Naive thymus-derived CD4-positive, alpha-beta T cell (primary cell): ENCODE measurements around the gene TTC13. TPM values are rescaled to one million over a fixed set of nuclear protein-coding genes. Genes with fewer than 3 reads are reported as not detected.

ENCODE experiments used
- ATAC-seq: fragments of 150-1000 bp; cut with Tn5 transposase; 2 replicates; pipeline ENCODE4 v1.10.0; 2021; ENCODE audit warnings: mild to moderate bottlenecking, moderate library complexity
- CTCF ChIA-PET: fragments of 350-600 bp; sonication (Branson Sonifier 250); formaldehyde crosslinking; loops from one replicate; lab custom pipeline; 2021; ENCODE audit warnings: antibody characterized with exemption; lab: Charles Lee
- POLR2A ChIA-PET: fragments of 350-600 bp; sonication (Branson Sonifier 250); formaldehyde crosslinking; loops from one replicate; lab custom pipeline; 2021; ENCODE audit warnings: antibody characterized with exemption, inconsistent platforms; lab: Charles Lee
- DNase-seq, 9 donors: peaks; one replicate each; pipeline versions ENCODE4 v3.0.0 to v3.0.0-alpha.2; 2020 to 2022; ENCODE audit warnings: mixed read lengths in 1 of 9
- H3K27ac ChIP-seq: one replicate; pipeline ENCODE4 v1.7.0; 2013; ENCODE audit warnings: mild to moderate bottlenecking, low read depth, low read length, moderate library complexity
- H3K27me3 ChIP-seq, 2 donors: one replicate each; pipeline ENCODE4 v1.7.0; 2013; ENCODE audit warnings: low read length in 2 of 2, mild to moderate bottlenecking in 2 of 2, moderate library complexity in 2 of 2; ENCODE audit not compliant: control insufficient read depth in 2 of 2, insufficient read depth in 2 of 2
- H3K36me3 ChIP-seq, 3 experiments: 1 replicate in 2 of 3; 2 replicates in 1 of 3; pipeline ENCODE4 v1.7.0; 2013; ENCODE audit warnings: low read length in 3 of 3, mild to moderate bottlenecking in 3 of 3, moderate library complexity in 1 of 3; ENCODE audit not compliant: insufficient read depth in 3 of 3, control insufficient read depth in 2 of 3
- H3K4me1 ChIP-seq, 2 donors: one replicate each; pipeline ENCODE4 v1.7.0; 2013; ENCODE audit warnings: low read length in 2 of 2, mild to moderate bottlenecking in 2 of 2, moderate library complexity in 1 of 2; ENCODE audit not compliant: control insufficient read depth in 2 of 2, insufficient read depth in 2 of 2
- H3K4me3 ChIP-seq: 2 replicates; pipeline ENCODE4 v1.7.0; 2013; ENCODE audit warnings: mild to moderate bottlenecking, low read length
- H3K9me3 ChIP-seq, 3 experiments: 1 replicate in 2 of 3; 2 replicates in 1 of 3; pipeline ENCODE4 v1.7.0; 2013; ENCODE audit warnings: low read length in 3 of 3; ENCODE audit not compliant: control insufficient read depth in 2 of 3
- H3K27ac Mint-ChIP-seq, 9 donors: one replicate each; pipeline ENCODE4 v1.8.0; 2020 to 2022; ENCODE audit warnings: mixed read lengths in 9 of 9, mild to moderate bottlenecking in 8 of 9, moderate library complexity in 5 of 9, inconsistent platforms in 2 of 9
- H3K27me3 Mint-ChIP-seq, 5 donors: one replicate each; pipeline ENCODE4 v1.8.0; 2021 to 2022; ENCODE audit warnings: mixed read lengths in 5 of 5, mild to moderate bottlenecking in 1 of 5
- H3K36me3 Mint-ChIP-seq, 5 donors: one replicate each; pipeline ENCODE4 v1.8.0; 2020 to 2022; ENCODE audit warnings: mixed read lengths in 5 of 5, mild to moderate bottlenecking in 3 of 5, inconsistent platforms in 1 of 5
- H3K4me1 Mint-ChIP-seq, 7 donors: one replicate each; pipeline ENCODE4 v1.8.0; 2020 to 2022; ENCODE audit warnings: mixed read lengths in 7 of 7, mild to moderate bottlenecking in 3 of 7, inconsistent platforms in 1 of 7
- H3K4me3 Mint-ChIP-seq, 10 donors: one replicate each; pipeline ENCODE4 v1.8.0; 2020 to 2022; ENCODE audit warnings: mild to moderate bottlenecking in 10 of 10, mixed read lengths in 10 of 10, moderate library complexity in 6 of 10, inconsistent platforms in 2 of 10
- H3K9me3 Mint-ChIP-seq, 11 donors: one replicate each; pipeline ENCODE4 v1.8.0; 2020 to 2022; ENCODE audit warnings: mixed read lengths in 11 of 11, mild to moderate bottlenecking in 4 of 11, inconsistent platforms in 1 of 11, moderate library complexity in 1 of 11
- intact Hi-C, 2 donors: fragments of 100-400 bp; cut with micrococcal nuclease; formaldehyde crosslinking; loops; one replicate each; pipeline ENCODE4 v1.15.1; 2023
- polyA plus RNA-seq, 2 donors: library from polyadenylated mRNA; unstranded; fragments of 300-500 nt; fragmentation: Illumina TruSeq; gene quantifications; one replicate each; pipeline ENCODE4 v1.2.3, GENCODE V29; 2021
- total RNA-seq, 6 experiments: library from RNA in 5 of 6; stranded (reverse) in 5 of 6; gene quantifications; 1 replicate in 5 of 6; 2 replicates in 1 of 6; pipeline ENCODE4 v1.2.3 and lab custom pipeline; 2021 to 2026

Gene TTC13
- total and polyA plus RNA-seq, 7 experiments from 2014 or later: 9.9 to 54.6 (median 33.8) TPM

DNA sequence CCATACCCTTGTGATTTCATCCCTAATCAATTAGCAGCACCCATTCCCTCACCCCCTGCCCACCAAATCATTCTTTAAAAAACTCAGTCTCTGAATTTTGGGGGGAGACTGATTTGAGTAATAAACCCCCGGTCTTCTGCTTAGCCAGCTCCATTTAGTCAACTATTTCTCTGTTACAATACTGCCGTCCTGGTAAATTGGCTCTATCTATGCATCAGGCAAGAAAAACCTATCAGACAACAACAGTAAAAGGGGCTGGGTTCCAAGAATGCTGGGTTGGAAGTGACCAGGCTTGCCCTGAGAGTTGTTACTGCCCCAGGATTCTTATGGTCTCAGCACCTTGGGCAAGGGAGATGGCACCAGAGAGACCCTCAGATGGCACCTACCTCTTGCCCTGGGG, 94.0 kb downstream of the TTC13 start:
- no peak overlapping the region for H3K4me3 ChIP-seq
- ChIA-PET POLR2A (no interaction called here), CTCF (no interaction called here)
- H3K4me3 Mint-ChIP-seq: no peak overlapping the region
- H3K9me3 Mint-ChIP-seq: peaks cover 0 to 21% (median 10%) of the 10 kb centered on the region in 11 donors
- peaks cover 0 to 26% (median 6%) of the 10 kb centered on the region in 5 donors for H3K36me3 Mint-ChIP-seq
- H3K27ac Mint-ChIP-seq: no peak overlapping the region
- DNase-seq (no peak), ATAC-seq (no peak)
- no peaks in the 10 kb centered on the region for H3K36me3 ChIP-seq
- H3K27me3 Mint-ChIP-seq: peaks cover 26 to 61% (median 58%) of the 10 kb centered on the region in 5 donors
- peaks cover 0 to 6% (median 0%) of the 10 kb centered on the region in 3 experiments for H3K9me3 ChIP-seq
- no peak overlapping the region for H3K27ac ChIP-seq
- intact Hi-C loops: no loop called here
- no peaks in the 10 kb centered on the region for H3K4me1 ChIP-seq
- H3K4me1 Mint-ChIP-seq: no peaks in the 10 kb centered on the region
- no peaks in the 10 kb centered on the region for H3K27me3 ChIP-seq

DNA sequence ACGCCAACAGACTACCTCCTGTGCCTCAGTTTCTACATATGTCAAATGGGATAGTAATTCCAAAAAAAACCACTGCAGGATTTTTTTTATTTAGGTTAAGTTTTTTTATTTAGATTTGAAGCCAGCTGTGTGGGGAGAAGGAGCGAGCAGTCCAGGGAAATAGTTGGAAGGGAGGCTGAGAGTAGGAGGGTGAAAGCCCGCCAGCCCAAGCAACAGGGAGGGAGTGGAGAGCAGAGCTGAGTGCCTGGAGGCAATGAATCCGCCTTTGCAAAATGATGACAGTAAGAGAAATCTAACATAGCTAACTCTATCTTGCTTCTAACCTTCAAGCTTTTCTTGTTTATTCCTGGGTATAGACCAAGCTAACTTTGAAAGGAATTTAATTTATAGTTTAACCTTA, 94.7 kb downstream of the TTC13 start:
- H3K9me3 ChIP-seq: peaks cover 0 to 6% (median 0%) of the 10 kb centered on the region in 3 experiments
- no peak overlapping the region for H3K4me3 ChIP-seq
- no peaks in the 10 kb centered on the region for H3K4me1 Mint-ChIP-seq
- peaks cover 0 to 26% (median 5%) of the 10 kb centered on the region in 5 donors for H3K36me3 Mint-ChIP-seq
- H3K27ac Mint-ChIP-seq: no peak overlapping the region
- intact Hi-C loops: no loop called here
- H3K27ac ChIP-seq: no peak overlapping the region
- peaks cover 0 to 21% (median 10%) of the 10 kb centered on the region in 11 donors for H3K9me3 Mint-ChIP-seq
- DNase-seq (no peak), ATAC-seq (no peak)
- no peaks in the 10 kb centered on the region for H3K36me3 ChIP-seq
- H3K4me1 ChIP-seq: no peaks in the 10 kb centered on the region
- no peak overlapping the region for H3K4me3 Mint-ChIP-seq
- POLR2A ChIA-PET: no interaction called here
- peaks cover 32 to 67% (median 57%) of the 10 kb centered on the region in 5 donors for H3K27me3 Mint-ChIP-seq
- CTCF ChIA-PET: no interaction called here
- H3K27me3 ChIP-seq: no peaks in the 10 kb centered on the region

DNA sequence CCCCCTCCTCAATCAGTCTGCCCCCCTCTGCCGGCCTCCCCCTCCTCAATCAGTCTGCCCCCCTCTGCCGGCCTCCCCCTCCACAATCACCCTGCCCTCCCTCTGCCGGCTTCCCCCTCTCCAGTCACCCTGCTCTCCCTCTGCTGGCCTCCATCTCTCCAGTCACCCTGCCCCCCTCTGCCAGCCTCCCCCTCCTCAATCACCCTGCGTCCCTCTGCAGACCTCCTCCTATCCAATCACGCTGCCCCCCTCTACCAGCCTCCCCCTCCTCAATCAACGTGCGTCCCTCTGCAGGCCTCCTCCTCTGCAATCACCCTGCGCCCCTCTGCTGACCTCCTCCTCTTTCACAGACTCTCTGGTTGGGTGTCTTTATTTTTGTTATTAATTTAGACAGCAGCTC, 98.9 kb downstream of the TTC13 start:
- Mint-ChIP-seq H3K9me3 (peaks cover 0 to 12% (median 6%) of the 10 kb centered on the region in 11 donors), H3K36me3 (peaks cover 0 to 11% (median 3%) of the 10 kb centered on the region in 5 donors), H3K27me3 (peaks cover 38 to 63% (median 49%) of the 10 kb centered on the region in 5 donors), H3K4me3 (no peak overlapping the region), H3K4me1 (no peaks in the 10 kb centered on the region), H3K27ac (no peak overlapping the region)
- ChIA-PET POLR2A (no interaction called here), CTCF (no interaction called here)
- DNase-seq: no peak
- Histone ChIP-seq H3K9me3 (peaks cover 0 to 1% (median 0%) of the 10 kb centered on the region in 3 experiments), H3K36me3 (no peaks in the 10 kb centered on the region), H3K4me3 (no peak overlapping the region), H3K27me3 (no peaks in the 10 kb centered on the region), H3K4me1 (no peaks in the 10 kb centered on the region), H3K27ac (no peak overlapping the region)
- intact Hi-C loops: no loop called here
- no peak for ATAC-seq

DNA sequence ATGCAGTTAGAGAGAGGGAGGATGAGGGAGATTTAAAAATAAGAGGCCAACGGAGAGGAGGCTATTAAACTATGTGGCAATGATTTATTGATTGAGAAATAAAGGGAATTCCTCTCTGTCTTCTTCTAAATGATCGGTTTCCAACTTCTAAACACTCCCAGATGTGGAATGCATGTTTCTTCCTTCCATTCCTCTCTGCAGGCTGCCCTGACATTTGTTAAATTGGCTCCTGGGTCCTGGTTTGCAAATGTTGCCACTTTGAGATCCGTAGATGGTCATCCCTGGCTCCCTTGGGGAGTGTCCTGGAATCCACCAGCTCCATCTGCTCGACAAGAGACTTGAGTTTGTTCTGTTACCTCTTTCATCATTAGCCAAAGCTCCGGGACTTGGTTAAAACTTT, 100.1 kb downstream of the TTC13 start:
- no peak overlapping the region for H3K4me3 Mint-ChIP-seq
- H3K4me1 Mint-ChIP-seq: no peaks in the 10 kb centered on the region
- H3K4me1 ChIP-seq: no peaks in the 10 kb centered on the region
- intact Hi-C loops: no loop called here
- peaks cover 0 to 6% (median 0%) of the 10 kb centered on the region in 11 donors for H3K9me3 Mint-ChIP-seq
- no peak overlapping the region for H3K27ac ChIP-seq
- ATAC-seq (no peak), DNase-seq (no peak)
- peaks cover 35 to 53% (median 42%) of the 10 kb centered on the region in 5 donors for H3K27me3 Mint-ChIP-seq
- H3K27ac Mint-ChIP-seq: no peak overlapping the region
- POLR2A ChIA-PET: no interaction called here
- H3K27me3 ChIP-seq: no peaks in the 10 kb centered on the region
- no peak overlapping the region for H3K4me3 ChIP-seq
- no peaks in the 10 kb centered on the region for H3K36me3 ChIP-seq
- CTCF ChIA-PET: no interaction called here
- no peaks in the 10 kb centered on the region for H3K9me3 ChIP-seq
- peaks cover 0 to 5% (median 0%) of the 10 kb centered on the region in 5 donors for H3K36me3 Mint-ChIP-seq

- intact Hi-C loops: no loop called here
- Histone ChIP-seq H3K4me3 (no peak overlapping the region), H3K9me3 (no peaks in the 10 kb centered on the region), H3K4me1 (no peaks in the 10 kb centered on the region), H3K27ac (no peak overlapping the region), H3K27me3 (no peaks in the 10 kb centered on the region), H3K36me3 (no peaks in the 10 kb centered on the region)
- POLR2A ChIA-PET: no interaction called here
- Mint-ChIP-seq H3K27me3 (peaks cover 35 to 52% (median 42%) of the 10 kb centered on the region in 5 donors), H3K4me1 (no peaks in the 10 kb centered on the region), H3K4me3 (no peak overlapping the region), H3K36me3 (peaks cover 0 to 5% (median 0%) of the 10 kb centered on the region in 5 donors), H3K27ac (no peak overlapping the region), H3K9me3 (peaks cover 0 to 5% (median 0%) of the 10 kb centered on the region in 11 donors)
- ATAC-seq (no peak), DNase-seq (no peak)
- CTCF ChIA-PET: interaction anchor here (0.6 kb wide), 1 partner anchor 180 kb away, joined by 3 read pairs; no protein-coding TSS in a partner anchor
These were observed 100.6 kb downstream of the TTC13 start for GRCh38 chr1:230877924-230878590.

DNA sequence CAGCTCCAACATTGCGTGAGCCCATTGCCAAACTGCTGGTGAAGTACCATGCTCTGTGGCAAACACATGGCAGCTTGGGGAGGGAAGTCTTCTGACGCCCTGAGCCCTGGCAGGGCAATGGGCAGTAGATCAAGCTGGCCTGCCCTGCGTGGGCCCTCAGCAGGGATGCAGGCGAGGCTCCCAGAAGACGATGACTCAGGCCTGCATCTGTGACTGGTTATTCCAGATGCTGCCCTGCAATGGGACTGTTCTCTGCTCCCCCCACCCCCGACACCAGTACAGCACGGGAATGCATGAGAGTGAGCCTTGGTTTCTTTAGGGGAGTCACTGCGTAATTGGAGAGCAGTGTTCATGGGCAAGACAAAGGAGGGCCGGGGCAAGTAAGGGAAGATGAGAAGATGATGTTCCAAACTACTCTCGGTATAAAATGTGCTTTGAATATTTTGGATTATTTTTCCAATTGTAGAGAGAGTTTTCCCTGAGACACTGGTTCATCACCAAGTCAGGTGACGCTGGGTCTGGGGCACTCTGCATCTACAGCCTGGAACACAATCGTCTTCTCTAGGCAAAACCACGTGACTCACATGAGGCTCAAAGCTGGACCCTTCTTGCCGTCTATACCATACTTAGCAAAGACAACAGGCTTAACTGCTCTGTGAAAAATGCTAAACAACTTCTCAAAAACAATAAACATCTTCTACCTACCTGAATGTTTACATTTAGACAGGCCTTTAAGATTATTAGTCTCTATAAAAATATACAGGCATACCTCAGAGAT, 101.3 kb downstream of the TTC13 start:
- DNase-seq (no peak), ATAC-seq (no peak)
- H3K4me1 Mint-ChIP-seq: no peaks in the 10 kb centered on the region
- H3K4me3 ChIP-seq: no peak overlapping the region
- intact Hi-C loops: no loop called here
- CTCF ChIA-PET: interaction anchor here (0.6 kb wide), 1 partner anchor 181 kb away, joined by 3 read pairs; no protein-coding TSS in a partner anchor
- POLR2A ChIA-PET: no interaction called here
- peaks cover 30 to 51% (median 41%) of the 10 kb centered on the region in 5 donors for H3K27me3 Mint-ChIP-seq
- H3K27ac Mint-ChIP-seq: no peak overlapping the region
- no peaks in the 10 kb centered on the region for H3K4me1 ChIP-seq
- no peaks in the 10 kb centered on the region for H3K36me3 ChIP-seq
- H3K27ac ChIP-seq: no peak overlapping the region
- H3K27me3 ChIP-seq: no peaks in the 10 kb centered on the region
- H3K9me3 Mint-ChIP-seq: no peaks in the 10 kb centered on the region
- H3K36me3 Mint-ChIP-seq: peaks cover 0 to 5% (median 0%) of the 10 kb centered on the region in 5 donors
- no peak overlapping the region for H3K4me3 Mint-ChIP-seq
- no peaks in the 10 kb centered on the region for H3K9me3 ChIP-seq
